ENCODE data around the gene PRKG2.
"Not testable (repeated sequence)": the region's sequence is repeated elsewhere in the genome, so short reads cannot be mapped to it uniquely, and the experiment has no call there.

The PRKG2 gene

GRCh38 chr4:81214881-81215868, at the start of gene PRKG2:
TSS of gene PRKG2 (minus strand) at chr4:81215222. CDS start at chr4:81205047, 10,175 bp downstream.
- in situ Hi-C loops (cut with MboI; ENCODE audit: low sequenced_read_pairs), result no loop called here

GRCh38 chr4:81260443-81261101, 45.5 kb upstream of the PRKG2 start:
- in situ Hi-C loops (cut with MboI; ENCODE audit: low sequenced_read_pairs), result no loop called here

GRCh38 chr4:81258841-81259550, 44.0 kb upstream of the PRKG2 start:
- in situ Hi-C loops (cut with MboI; ENCODE audit: low sequenced_read_pairs), result no loop called here

- in situ Hi-C loops (cut with MboI; ENCODE audit: low sequenced_read_pairs), result no loop called here
These were observed 42.8 kb upstream of the PRKG2 start for GRCh38 chr4:81257816-81258215.

GRCh38 chr4:81257021-81257420, 42.0 kb upstream of the PRKG2 start:
- in situ Hi-C loops (cut with MboI; ENCODE audit: low sequenced_read_pairs), result no loop called here

- in situ Hi-C loops (cut with MboI; ENCODE audit: low sequenced_read_pairs), result no loop called here
These were observed 41.3 kb upstream of the PRKG2 start for GRCh38 chr4:81256059-81256970.

- in situ Hi-C loops (cut with MboI; ENCODE audit: low sequenced_read_pairs), result no loop called here
These were observed 40.5 kb upstream of the PRKG2 start for GRCh38 chr4:81255524-81255923.

- in situ Hi-C loops (cut with MboI; ENCODE audit: low sequenced_read_pairs), result no loop called here
These were observed 35.4 kb upstream of the PRKG2 start for GRCh38 chr4:81250430-81250829.

GRCh38 chr4:81245218-81246009, 30.4 kb upstream of the PRKG2 start:
- in situ Hi-C loops (cut with MboI; ENCODE audit: low sequenced_read_pairs), result no loop called here

GRCh38 chr4:81237791-81238190, 22.8 kb upstream of the PRKG2 start:
- in situ Hi-C loops (cut with MboI; ENCODE audit: low sequenced_read_pairs), result no loop called here

GRCh38 chr4:81235982-81236749, 21.1 kb upstream of the PRKG2 start:
- in situ Hi-C loops (cut with MboI; ENCODE audit: low sequenced_read_pairs), result no loop called here

GRCh38 chr4:81227968-81228367, 12.9 kb upstream of the PRKG2 start:
- in situ Hi-C loops (cut with MboI; ENCODE audit: low sequenced_read_pairs), result no loop called here

GRCh38 chr4:81227138-81227537, 12.1 kb upstream of the PRKG2 start:
- in situ Hi-C loops (cut with MboI; ENCODE audit: low sequenced_read_pairs), result no loop called here

GRCh38 chr4:81225252-81225651, 10.2 kb upstream of the PRKG2 start:
- in situ Hi-C loops (cut with MboI; ENCODE audit: low sequenced_read_pairs), result no loop called here

- in situ Hi-C loops (cut with MboI; ENCODE audit: low sequenced_read_pairs), result not testable (repeated sequence)
These were observed 7.1 kb upstream of the PRKG2 start for GRCh38 chr4:81222082-81222472.

GRCh38 chr4:81221303-81222081, 6.5 kb upstream of the PRKG2 start:
- in situ Hi-C loops (cut with MboI; ENCODE audit: low sequenced_read_pairs), result no loop called here

- in situ Hi-C loops (cut with MboI; ENCODE audit: low sequenced_read_pairs), result no loop called here
These were observed 5.2 kb upstream of the PRKG2 start for GRCh38 chr4:81220271-81220670.

- in situ Hi-C loops (cut with MboI; ENCODE audit: low sequenced_read_pairs), result no loop called here
These were observed 3.2 kb upstream of the PRKG2 start for GRCh38 chr4:81218206-81218605.

Data from HL-60/S4 (cell line).